Bone marrow (tissue), 2 donors: ENCODE measurements around the gene FYN.

Source experiments
- DNase-seq, 2 donors: peaks; one replicate each; lab custom pipeline; 2025; lab: John Stamatoyannopoulos, UW

The FYN gene

GRCh38 chr6:111625461-111626391 lies 247.5 kb downstream of the FYN start:
- DNase-seq = no peak

GRCh38 chr6:111625099-111625416 lies 248.2 kb downstream of the FYN start:
- DNase-seq = no peak

GRCh38 chr6:111624401-111625098 lies 248.7 kb downstream of the FYN start:
- no peak for DNase-seq

- DNase-seq = no peak
Measured at GRCh38 chr6:111623046-111623718, 250.1 kb downstream of the FYN start.

- DNase-seq = no peak
Measured at GRCh38 chr6:111620169-111620568, 253.1 kb downstream of the FYN start.

GRCh38 chr6:111618407-111618806 lies 254.8 kb downstream of the FYN start:
- DNase-seq = no peak

- no peak for DNase-seq
Measured at GRCh38 chr6:111617149-111617548, 256.1 kb downstream of the FYN start.

GRCh38 chr6:111615916-111616612 lies 257.2 kb downstream of the FYN start:
- DNase-seq = no peak

GRCh38 chr6:111614833-111615582 lies 258.2 kb downstream of the FYN start:
- no peak for DNase-seq

GRCh38 chr6:111612379-111612778 lies 260.9 kb downstream of the FYN start:
- DNase-seq = no peak

GRCh38 chr6:111610548-111611172 lies 262.6 kb downstream of the FYN start:
- no peak for DNase-seq
